GM21737 (cell line): ENCODE results near the gene GTF2H4.
"Not testable (repeated sequence)": the region's sequence is repeated elsewhere in the genome, so short reads cannot be mapped to it uniquely, and the experiment has no call there.

Experiments
- ATAC-seq: cut with Tn5 transposase; IDR thresholded peaks from one replicate; pipeline ENCODE4 v1.9.1; 2021; ENCODE audit warnings: mild to moderate bottlenecking, moderate library complexity; ENCODE audit not compliant: unreplicated experiment

The GTF2H4 gene

GRCh38 chr6:30893666-30894065 lies 14.3 kb upstream of the GTF2H4 start:
- no peak for ATAC-seq

DNA sequence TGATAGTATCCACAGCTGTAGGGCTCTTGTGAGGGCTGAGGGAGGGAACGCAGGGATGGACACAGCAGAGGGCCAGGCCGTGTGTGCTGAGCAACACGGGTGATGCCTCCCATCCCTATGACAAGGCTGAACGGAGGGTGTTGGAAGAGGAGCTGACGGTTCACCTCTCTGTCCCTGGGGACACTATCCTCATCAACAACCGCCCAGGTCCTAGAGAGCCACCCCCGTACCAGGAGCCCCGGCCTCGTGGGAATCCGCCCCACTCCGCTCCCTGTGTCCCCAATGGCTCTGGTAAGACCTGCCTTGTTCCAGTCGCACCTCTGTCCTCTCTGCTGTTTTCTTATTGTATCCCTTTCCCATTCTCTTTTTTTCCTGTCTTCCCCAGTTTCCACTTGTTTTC lies 13.6 kb upstream of the GTF2H4 start:
- no peak for ATAC-seq

- no peak for ATAC-seq
These were observed 13.1 kb upstream of the GTF2H4 start for GRCh38 chr6:30894935-30895334.

GRCh38 chr6:30895343-30895742 lies 12.7 kb upstream of the GTF2H4 start:
- ATAC-seq = no peak

DNA sequence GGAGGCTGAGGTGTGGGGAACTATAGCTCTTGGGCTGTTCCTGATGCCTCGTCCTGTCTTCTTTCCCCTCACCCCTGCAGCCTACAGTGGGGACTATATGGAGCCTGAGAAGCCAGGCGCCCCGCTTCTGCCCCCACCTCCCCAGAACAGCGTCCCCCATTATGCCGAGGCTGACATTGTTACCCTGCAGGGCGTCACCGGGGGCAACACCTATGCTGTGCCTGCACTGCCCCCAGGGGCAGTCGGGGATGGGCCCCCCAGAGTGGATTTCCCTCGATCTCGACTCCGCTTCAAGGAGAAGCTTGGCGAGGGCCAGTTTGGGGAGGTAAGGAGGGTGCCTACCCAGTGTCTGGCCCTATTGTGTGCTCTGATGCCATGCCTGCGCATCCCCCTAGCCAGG lies 11.5 kb upstream of the GTF2H4 start:
- ATAC-seq = no peak

- no peak for ATAC-seq
These were observed 10.1 kb upstream of the GTF2H4 start for GRCh38 chr6:30897882-30898281.

- ATAC-seq = no peak
These were observed 9.2 kb upstream of the GTF2H4 start for GRCh38 chr6:30898750-30899360.

DNA sequence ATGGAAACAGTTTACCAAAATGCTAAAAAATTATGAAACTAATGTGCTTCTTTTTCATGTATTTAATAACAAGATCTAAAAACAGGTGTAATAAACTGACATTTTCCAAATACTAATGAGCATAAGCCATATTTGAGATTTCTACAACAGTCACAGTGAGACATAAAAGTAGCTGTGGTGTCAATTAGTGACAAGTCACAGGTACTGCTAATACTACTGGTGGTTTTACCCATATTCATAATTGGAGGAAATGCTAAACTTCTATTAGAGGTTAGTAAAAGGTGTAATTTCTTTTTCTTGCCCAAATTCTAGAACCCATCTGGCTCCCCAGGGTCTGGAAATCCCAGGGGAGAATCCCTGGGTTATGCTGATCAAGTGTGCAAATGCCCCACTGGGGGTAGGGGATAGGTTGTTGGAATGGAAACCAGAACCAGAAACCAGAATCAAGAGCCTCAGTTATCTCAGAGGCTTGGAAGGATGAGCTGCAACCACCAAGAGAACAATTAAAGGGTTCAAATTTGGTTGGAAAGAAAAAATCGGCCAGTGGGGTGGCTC lies 7.1 kb upstream of the GTF2H4 start:
- no peak for ATAC-seq

GRCh38 chr6:30901436-30901835 lies 6.6 kb upstream of the GTF2H4 start:
- ATAC-seq = no peak

DNA sequence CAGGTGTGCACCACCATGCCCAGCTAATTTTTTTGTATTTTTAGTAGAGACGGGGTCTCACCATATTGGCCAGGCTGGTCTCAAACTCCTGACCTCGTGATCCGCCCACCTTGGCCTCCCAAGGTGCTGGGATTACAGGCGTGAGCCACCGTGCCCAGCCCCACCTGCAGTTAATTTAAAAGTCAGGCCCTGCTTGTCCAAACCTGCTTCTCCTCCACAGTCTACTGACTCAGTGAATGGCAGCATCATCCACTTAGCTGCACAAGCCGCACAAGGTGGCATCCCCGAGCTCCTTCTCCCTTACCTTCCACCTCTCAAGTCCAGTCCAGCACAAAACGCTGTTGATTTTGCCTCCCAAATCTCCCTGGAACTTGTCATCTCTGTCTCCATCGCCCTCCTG lies 5.8 kb upstream of the GTF2H4 start:
- ATAC-seq = not testable (repeated sequence)

GRCh38 chr6:30902709-30903108 lies 5.3 kb upstream of the GTF2H4 start:
- ATAC-seq = no peak

DNA sequence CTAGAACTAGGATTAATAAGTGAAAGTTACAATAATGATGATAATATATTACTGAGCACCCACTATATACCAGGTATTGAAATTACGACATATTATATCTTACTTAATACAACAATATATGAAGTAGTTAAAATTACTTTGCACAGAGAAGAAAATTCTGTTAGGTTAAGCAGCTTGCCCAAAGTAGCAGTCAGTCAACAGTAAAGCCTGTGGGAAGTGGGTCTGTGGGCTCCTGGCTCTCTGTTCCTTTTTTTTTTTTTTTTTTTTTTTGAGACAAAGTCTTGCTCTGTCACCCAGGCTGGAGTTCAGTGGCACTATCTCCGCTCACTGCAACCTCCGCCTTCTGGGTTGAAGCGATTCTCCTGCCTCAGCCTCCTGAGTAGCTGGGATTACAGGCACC lies 4.8 kb upstream of the GTF2H4 start:
- no peak for ATAC-seq

- ATAC-seq = not testable (repeated sequence)
These were observed 683 bp upstream of the GTF2H4 start for GRCh38 chr6:30907290-30907757.

GRCh38 chr6:30908700-30909099 lies 693 bp downstream of the GTF2H4 start:
- ATAC-seq = no peak

- ATAC-seq = not testable (repeated sequence)
These were observed 2.5 kb downstream of the GTF2H4 start for GRCh38 chr6:30910473-30910872.

DNA sequence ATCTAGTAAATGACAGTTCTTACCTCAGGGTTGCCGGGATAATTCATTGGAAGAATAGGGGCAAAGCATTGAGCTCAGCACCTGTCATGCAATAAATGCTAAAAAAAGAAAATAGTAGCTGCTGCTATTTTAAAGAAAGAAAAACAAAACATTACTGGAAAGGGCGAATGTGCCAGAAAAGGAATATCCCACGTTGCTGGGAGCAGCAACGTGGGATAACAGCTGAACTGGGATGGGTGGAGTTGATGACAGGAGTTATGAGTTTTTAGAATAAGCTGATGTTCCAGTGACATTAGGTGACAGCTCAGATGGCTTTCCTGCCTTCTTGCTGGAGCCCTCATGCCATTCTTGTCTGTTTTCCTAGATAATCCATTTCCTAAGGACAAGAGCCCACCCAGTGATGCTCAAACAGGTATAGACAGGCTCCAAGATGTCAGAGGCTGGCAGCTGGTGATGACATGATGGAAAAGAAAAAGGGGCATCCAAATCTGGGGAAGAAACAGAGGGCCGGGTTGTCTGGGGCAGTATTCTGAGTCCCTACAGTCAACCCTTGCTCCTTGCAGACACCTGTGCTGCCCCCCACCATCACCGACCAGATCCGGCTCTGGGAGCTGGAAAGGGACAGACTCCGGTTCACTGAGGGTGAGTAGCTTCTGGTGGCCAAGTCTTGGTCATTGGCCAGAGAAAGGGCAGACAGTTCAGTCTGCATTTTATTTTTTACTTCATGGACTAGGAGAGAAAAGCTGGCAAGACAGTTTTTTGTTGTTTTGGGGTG lies 4.9 kb downstream of the GTF2H4 start:
- ATAC-seq = no peak

- ATAC-seq = no peak
These were observed 5.7 kb downstream of the GTF2H4 start for GRCh38 chr6:30913721-30914075.

GRCh38 chr6:30914076-30914853 lies 6.3 kb downstream of the GTF2H4 start, which contains the start of gene VARS2:
VARS2 (plus strand) TSS chr6:30914238; CDS start chr6:30914837, 599 bp downstream.
- ATAC-seq = peak; percentile 87

- no peak for ATAC-seq
These were observed 7.0 kb downstream of the GTF2H4 start for GRCh38 chr6:30914854-30915590.

- no peak for ATAC-seq
These were observed 7.6 kb downstream of the GTF2H4 start for GRCh38 chr6:30915591-30915946.

DNA sequence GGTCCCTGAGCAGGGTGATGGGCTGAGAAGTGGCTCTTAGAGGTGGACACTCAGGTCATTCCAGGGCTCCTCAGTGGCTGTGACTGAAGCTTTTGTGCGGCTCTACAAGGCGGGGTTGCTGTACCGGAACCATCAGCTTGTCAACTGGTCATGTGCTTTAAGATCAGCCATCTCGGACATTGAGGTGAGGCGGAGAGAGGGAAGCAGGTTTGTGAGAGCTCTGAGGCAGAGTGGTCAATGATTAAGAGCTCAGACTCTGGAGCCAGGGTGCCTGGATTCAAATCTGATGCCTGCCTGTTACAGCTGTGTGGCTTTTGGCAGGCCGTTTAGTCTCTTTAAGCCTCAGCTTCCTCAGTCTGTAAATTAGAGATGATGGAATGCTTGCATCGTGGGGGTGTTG lies 9.0 kb downstream of the GTF2H4 start:
- ATAC-seq = no peak
